Activated CD8-positive, alpha-beta memory T cell treated with anti-CD3 and anti-CD28 coated beads for 36 hours (primary cell): ENCODE measurements around the gene SSH3. TPM values are rescaled to one million over a fixed set of nuclear protein-coding genes. Genes with fewer than 3 reads are reported as not detected.

Experiments used
- CTCF ChIA-PET: fragments of 350-600 bp; sonication (Branson Sonifier 250); formaldehyde crosslinking; loops from one replicate; lab custom pipeline; 2021; ENCODE audit warnings: antibody characterized with exemption; lab: Charles Lee
- POLR2A ChIA-PET: fragments of 350-600 bp; sonication (Branson Sonifier 250); formaldehyde crosslinking; loops from one replicate; lab custom pipeline; 2021; ENCODE audit warnings: antibody characterized with exemption; lab: Charles Lee
- total RNA-seq, 2 experiments: library from RNA; stranded (reverse); gene quantifications; one replicate each; pipeline ENCODE4 v1.2.3, GENCODE V29; 2021

Gene SSH3
- total RNA-seq, 2 experiments from 2014 or later, result 6.1 to 7.6 TPM

GRCh38 chr11:67355023-67355793, 51.9 kb downstream of the SSH3 start:
- ChIA-PET POLR2A (interaction anchor here (0.7 to 2.8 kb wide), 3 partner anchors 18 to 427 kb away, joined by 3 to 12 read pairs (median 4); partner anchors contain the start of gene CLCF1), CTCF (interaction anchor here (0.6 to 20.0 kb wide), 7 partner anchors 10 to 92 kb away, joined by 3 to 601 read pairs (median 4); partner anchors contain the start of genes CLCF1, GRK2, PPP1CA and RAD9A)

GRCh38 chr11:67355794-67356386, 52.6 kb downstream of the SSH3 start:
- ChIA-PET CTCF (interaction anchor here (0.6 to 20.0 kb wide), 14 partner anchors 8 to 137 kb away, joined by 3 to 601 read pairs (median 4); partner anchors contain the start of genes CLCF1, PPP1CA and RAD9A), POLR2A (interaction anchor here (0.6 to 1.8 kb wide), 5 partner anchors 9 to 426 kb away, joined by 3 to 4 read pairs (median 3); partner anchors contain the start of genes CLCF1 and RAD9A)

GRCh38 chr11:67356387-67356863, 53.1 kb downstream of the SSH3 start:
- ChIA-PET CTCF (interaction anchor here (0.6 to 20.0 kb wide), 13 partner anchors 9 to 136 kb away, joined by 3 to 601 read pairs (median 4); partner anchors contain the start of genes CLCF1, PPP1CA and RAD9A), POLR2A (interaction anchor here (0.6 to 1.8 kb wide), 4 partner anchors 8 to 35 kb away, joined by 3 to 4 read pairs (median 3); partner anchors contain the start of genes CLCF1 and RAD9A)

GRCh38 chr11:67356864-67357561, 53.7 kb downstream of the SSH3 start:
- ChIA-PET POLR2A (interaction anchor here (0.6 to 1.0 kb wide), 3 partner anchors 8 to 35 kb away, joined by 3 read pairs; partner anchors contain the start of genes CLCF1 and RAD9A), CTCF (interaction anchor here (0.6 to 20.0 kb wide), 15 partner anchors 9 to 956 kb away, joined by 3 to 601 read pairs (median 4); partner anchors contain the start of genes CLCF1, PPP1CA and RAD9A)

- POLR2A ChIA-PET, result no interaction called here
- CTCF ChIA-PET, result interaction anchor here (2.2 to 20.0 kb wide), 3 partner anchors 11 to 47 kb away, joined by 5 to 601 read pairs (median 7); partner anchors contain the start of gene CLCF1
These were observed 54.7 kb downstream of the SSH3 start for GRCh38 chr11:67357831-67358670.

Other genes starting within 250 kb of the SSH3 start
- gene RHOD, start 246.7 kb upstream of the SSH3 start, total RNA-seq, result 1 to 10 TPM; 1.5 to 1.8 TPM
- 10 to 100 TPM; 85.3 to 87.6 TPM for gene KDM2A, start 184.3 kb upstream of the SSH3 start, total RNA-seq
- 100 to 1,000 TPM; 223 to 234 TPM for gene GRK2, start 37.1 kb upstream of the SSH3 start, total RNA-seq
- gene ANKRD13D, start 14.2 kb upstream of the SSH3 start, total RNA-seq, result 10 to 100 TPM; 76.2 to 77.4 TPM
- 10 to 100 TPM; 31.3 to 31.7 TPM for gene POLD4, start 50.0 kb downstream of the SSH3 start, total RNA-seq
- 1 to 10 TPM; 2.9 to 3.5 TPM for gene CLCF1, start 70.1 kb downstream of the SSH3 start, total RNA-seq
- gene RAD9A, start 88.5 kb downstream of the SSH3 start, total RNA-seq, result 10 to 100 TPM; 35.2 to 37.4 TPM
- gene PPP1CA, start 98.3 kb downstream of the SSH3 start, total RNA-seq, result 100 to 1,000 TPM; 308 to 323 TPM
- 100 to 1,000 TPM in 1 of 2 experiments, 10 to 100 TPM in 1; 98.1 to 103 TPM for gene TBC1D10C, start 100.6 kb downstream of the SSH3 start, total RNA-seq
- 1 to 10 TPM; 1.9 to 2.0 TPM for gene CARNS1, start 112.1 kb downstream of the SSH3 start, total RNA-seq
- 10 to 100 TPM; 82.8 to 85.6 TPM for gene RPS6KB2, start 125.0 kb downstream of the SSH3 start, total RNA-seq
- 100 to 1,000 TPM; 147 to 151 TPM for gene PTPRCAP, start 134.2 kb downstream of the SSH3 start, total RNA-seq
- 100 to 1,000 TPM; 140 to 148 TPM for gene CORO1B, start 139.9 kb downstream of the SSH3 start, total RNA-seq
- not detected for gene GPR152, start 149.2 kb downstream of the SSH3 start, total RNA-seq
- under 1 TPM in 1 of 2 experiments, not detected in 1; 0.23 TPM for gene CABP4, start 151.8 kb downstream of the SSH3 start, total RNA-seq
- 10 to 100 TPM; 46.4 to 47.7 TPM for gene TMEM134, start 165.7 kb downstream of the SSH3 start, total RNA-seq
- 100 to 1,000 TPM; 154 to 159 TPM for gene AIP, start 179.5 kb downstream of the SSH3 start, total RNA-seq
- gene PITPNM1, start 201.8 kb downstream of the SSH3 start, total RNA-seq, result 100 to 1,000 TPM; 102 to 104 TPM
- gene CDK2AP2, start 204.6 kb downstream of the SSH3 start, total RNA-seq, result 10 to 100 TPM; 61.1 to 64.8 TPM
- gene CABP2, start 219.9 kb downstream of the SSH3 start, total RNA-seq, result not detected